ENCODE results near the gene UACA.
"Not testable (repeated sequence)": the region's sequence is repeated elsewhere in the genome, so short reads cannot be mapped to it uniquely, and the experiment has no call there.

UACA gene

GRCh38 chr15:70752193-70752635, 11.1 kb downstream of the UACA start:
- DNase-seq (ENCODE audit: low read depth in 2 of 2): no peak

GRCh38 chr15:70750203-70750869, 13.0 kb downstream of the UACA start:
- no peak for DNase-seq (ENCODE audit: low read depth in 2 of 2)

- no peak for DNase-seq (ENCODE audit: low read depth in 2 of 2)
Observed at GRCh38 chr15:70748281-70748747, 15.0 kb downstream of the UACA start.

DNA sequence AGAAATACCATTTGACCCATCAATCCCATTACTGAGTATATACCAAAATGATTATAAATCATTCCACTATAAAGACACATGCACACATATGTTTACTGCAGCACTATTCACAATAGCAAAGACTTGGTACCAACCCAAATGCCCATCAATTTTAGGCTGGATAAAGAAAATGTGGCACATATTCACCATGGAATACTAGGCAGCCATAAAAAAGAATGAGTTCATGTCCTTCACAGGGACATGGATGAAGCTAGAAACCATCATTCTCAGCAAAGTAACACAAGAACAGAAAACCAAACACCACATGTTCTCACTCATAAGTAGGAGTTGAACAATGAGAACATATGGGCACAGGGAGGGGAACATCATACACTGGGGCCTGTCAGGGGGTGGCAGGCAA, 16.8 kb downstream of the UACA start:
- not testable (repeated sequence) for DNase-seq (ENCODE audit: low read depth in 2 of 2)

GRCh38 chr15:70742928-70743327, 20.4 kb downstream of the UACA start:
- no peak for DNase-seq (ENCODE audit: low read depth in 2 of 2)

GRCh38 chr15:70741677-70742293, 21.6 kb downstream of the UACA start:
- DNase-seq (ENCODE audit: low read depth in 2 of 2): no peak

- DNase-seq (ENCODE audit: low read depth in 2 of 2): no peak
Observed at GRCh38 chr15:70741107-70741531, 22.2 kb downstream of the UACA start.

DNA sequence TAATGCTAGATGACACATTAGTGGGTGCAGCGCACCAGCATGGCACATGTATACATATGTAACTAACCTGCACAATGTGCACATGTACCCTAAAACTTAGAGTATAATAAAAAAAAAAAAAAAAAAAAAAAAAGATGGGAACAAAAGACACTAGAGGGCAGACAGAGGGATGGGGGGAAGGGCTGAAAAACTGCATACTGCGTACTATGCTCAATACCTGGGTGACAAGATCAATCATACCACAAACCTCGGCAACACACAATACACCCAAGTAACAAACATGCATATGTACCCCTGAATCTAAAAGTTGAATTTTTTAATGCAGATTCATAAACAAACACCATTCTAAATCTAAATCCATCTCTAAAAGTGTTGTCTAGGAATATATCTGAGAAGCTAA, 28.3 kb downstream of the UACA start:
- not testable (repeated sequence) for DNase-seq (ENCODE audit: low read depth in 2 of 2)

- no peak for DNase-seq (ENCODE audit: low read depth in 2 of 2)
Observed at GRCh38 chr15:70729164-70729563, 34.2 kb downstream of the UACA start.

DNA sequence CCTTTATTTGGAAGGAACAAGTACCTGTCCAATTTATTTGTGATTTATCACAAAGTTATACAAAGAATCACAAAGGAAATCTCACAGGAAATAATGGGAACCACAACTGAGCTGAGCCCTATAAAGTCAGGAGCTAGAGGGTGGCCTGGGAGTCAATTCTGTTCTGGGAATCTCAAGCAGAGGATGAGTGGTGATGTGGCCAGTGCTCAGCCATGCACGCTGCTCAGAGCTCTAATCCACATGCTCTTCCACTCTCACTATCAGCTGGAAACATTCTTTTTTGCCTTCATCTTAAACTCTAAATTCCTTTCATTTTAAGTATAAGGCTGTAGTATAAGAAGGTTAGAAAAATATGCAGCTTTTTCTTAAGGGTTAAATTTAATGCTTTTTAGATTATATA, 36.6 kb downstream of the UACA start:
- DNase-seq (ENCODE audit: low read depth in 2 of 2): no peak

- DNase-seq (ENCODE audit: low read depth in 2 of 2): no peak
Observed at GRCh38 chr15:70723927-70724326, 39.4 kb downstream of the UACA start.

DNA sequence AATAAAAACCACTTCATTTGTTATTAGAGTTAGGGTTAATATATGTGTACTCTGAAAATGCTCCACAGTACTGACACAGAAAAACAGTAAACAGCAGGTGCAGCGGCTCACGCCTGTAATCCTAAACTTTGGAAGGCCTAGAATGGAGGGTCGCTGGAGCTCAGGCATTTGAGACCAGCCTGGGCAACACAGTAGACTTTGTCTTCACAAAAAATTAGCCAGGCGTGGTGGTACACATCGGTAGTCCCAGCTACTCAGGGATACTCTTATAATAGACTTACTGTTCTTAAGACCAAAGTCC, 40.3 kb downstream of the UACA start:
- no peak for DNase-seq (ENCODE audit: low read depth in 2 of 2)

GRCh38 chr15:70722266-70723121, 40.9 kb downstream of the UACA start:
- no peak for DNase-seq (ENCODE audit: low read depth in 2 of 2)

- DNase-seq (ENCODE audit: low read depth in 2 of 2): no peak
Observed at GRCh38 chr15:70720228-70721016, 42.9 kb downstream of the UACA start.

DNA sequence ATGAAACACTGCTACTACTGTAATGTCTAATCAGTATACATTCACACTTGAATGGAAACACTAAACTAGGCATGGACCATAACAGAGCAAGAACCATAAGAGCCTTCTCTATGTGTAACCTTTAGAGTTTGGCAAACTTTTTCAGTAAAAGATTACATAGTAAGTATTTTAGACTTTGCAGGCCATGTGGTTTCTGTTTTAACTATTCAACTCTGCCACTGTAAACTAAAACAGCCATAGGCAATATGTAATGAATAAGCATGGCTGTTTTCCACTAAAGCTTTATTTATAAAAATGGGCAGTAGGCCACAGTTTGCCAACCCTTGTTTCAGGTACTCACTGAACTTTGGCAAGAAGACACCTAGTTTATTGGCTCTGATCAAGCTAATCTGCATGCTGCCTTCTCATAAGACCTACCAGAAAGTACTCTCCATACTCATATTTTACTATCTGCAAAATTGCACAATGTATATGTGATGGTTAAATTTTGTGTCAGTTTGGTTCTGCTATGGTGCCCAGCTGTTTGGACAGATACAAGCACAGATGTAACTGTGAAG, 46.0 kb downstream of the UACA start:
- DNase-seq (ENCODE audit: low read depth in 2 of 2): no peak

- no peak for DNase-seq (ENCODE audit: low read depth in 2 of 2)
Observed at GRCh38 chr15:70715840-70716485, 47.4 kb downstream of the UACA start.

- DNase-seq (ENCODE audit: low read depth in 2 of 2): no peak
Observed at GRCh38 chr15:70714565-70714964, 48.8 kb downstream of the UACA start.

DNA sequence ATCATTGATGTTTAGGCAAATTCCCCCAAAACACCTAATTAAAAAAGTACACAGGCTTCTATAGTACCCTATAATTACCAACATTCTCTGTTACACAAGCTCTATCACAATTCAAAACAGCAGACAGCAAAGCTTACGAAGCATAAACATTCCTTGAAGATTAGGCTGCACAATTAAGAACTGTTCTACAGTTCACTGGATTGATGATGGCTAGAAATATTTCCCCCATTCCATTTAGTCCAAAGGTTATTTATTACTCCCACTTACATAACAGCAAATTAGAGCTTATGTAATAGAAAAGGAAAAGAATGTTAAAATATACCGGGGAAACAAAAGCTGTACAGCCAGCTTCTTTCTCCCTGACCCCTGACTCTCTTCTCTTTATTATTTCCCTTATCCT, 49.3 kb downstream of the UACA start:
- DNase-seq (ENCODE audit: low read depth in 2 of 2): no peak

DNA sequence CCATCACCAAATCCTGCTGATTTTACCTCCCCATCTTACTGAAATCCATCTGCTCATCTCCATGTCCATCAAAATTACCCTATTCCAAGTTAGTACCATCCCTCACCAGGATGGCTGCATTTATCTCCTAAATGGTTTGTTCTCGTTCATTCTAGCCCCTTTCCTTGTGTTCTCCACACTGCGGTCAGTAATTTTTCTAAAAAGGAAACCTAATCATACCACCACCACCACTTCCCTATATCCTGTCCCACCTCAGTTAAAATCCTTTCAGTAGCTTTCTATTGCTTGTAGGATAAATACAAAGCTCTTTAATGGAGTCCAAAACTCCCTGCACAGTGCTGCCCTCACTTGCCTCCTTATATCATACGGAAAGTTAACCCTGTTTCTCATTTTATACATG, 51.1 kb downstream of the UACA start:
- DNase-seq (ENCODE audit: low read depth in 2 of 2): no peak

DNA sequence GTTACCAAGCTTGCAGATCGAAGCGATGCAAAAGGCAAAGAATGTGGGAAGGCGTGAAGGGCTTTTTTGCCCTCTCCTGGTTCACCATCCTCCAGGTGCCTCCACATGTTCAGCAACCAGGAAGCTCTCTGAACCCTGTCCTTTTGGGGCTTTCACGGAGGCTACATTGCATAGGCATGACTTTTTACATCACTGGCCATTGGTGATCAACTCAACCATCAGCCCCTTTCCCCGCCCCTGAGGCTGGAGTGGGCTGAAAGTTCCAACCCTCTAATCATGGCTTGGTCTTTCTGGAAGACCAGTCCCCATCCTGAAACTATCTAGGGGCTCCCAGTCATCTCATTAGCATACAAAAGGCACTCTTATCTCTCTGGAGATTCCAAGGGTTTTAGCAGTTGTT, 52.6 kb downstream of the UACA start:
- no peak for DNase-seq (ENCODE audit: low read depth in 2 of 2)

GRCh38 chr15:70708839-70709238, 54.5 kb downstream of the UACA start:
- DNase-seq (ENCODE audit: low read depth in 2 of 2): no peak

All from stimulated activated CD8-positive, alpha-beta memory T cell treated with anti-CD3 and anti-CD28 coated beads, Interleukin-7, amount 100 ng/mL, for 4 hours (primary cell).